Transverse colon (tissue), 4 donors: ENCODE results near the gene CD1E. TPM values are rescaled to one million over a fixed set of nuclear protein-coding genes. Genes with fewer than 3 reads are reported as not detected.

Experiments
- DNase-seq: peaks from one replicate; pipeline ENCODE4 v3.0.0-alpha.2; 2019
- H3K27ac ChIP-seq, 4 donors: fragments of 200-600 bp; sonication (generic); 2 replicates each; pipeline ENCODE4 v1.5.1; 2016 to 2018; ENCODE audit warnings: inconsistent platforms in 4 of 4
- H3K27me3 ChIP-seq: fragments of 200-600 bp; sonication (generic); 2 replicates; pipeline ENCODE4 v1.5.1; 2017; ENCODE audit warnings: inconsistent platforms
- H3K36me3 ChIP-seq, 4 donors: fragments of 200-600 bp; sonication (generic); 2 replicates each; pipeline ENCODE4 v1.5.1; 2017 to 2019; ENCODE audit warnings: inconsistent platforms in 4 of 4
- H3K4me1 ChIP-seq, 4 donors: fragments of 200-600 bp; sonication (generic); 2 replicates each; pipeline ENCODE4 v1.5.1; 2017 to 2020; ENCODE audit warnings: inconsistent platforms in 4 of 4
- H3K4me3 ChIP-seq, 4 donors: fragments of 200-600 bp; sonication (generic); 1 replicate in 1 of 4; 2 replicates in 3 of 4; pipeline versions ENCODE4 v1.5.1 to v1.6.1; 2017 to 2019; ENCODE audit warnings: inconsistent platforms in 4 of 4
- H3K9me3 ChIP-seq, 2 donors: fragments of 200-600 bp; sonication (generic); 2 replicates each; pipeline ENCODE4 v1.5.1; 2017 to 2019; ENCODE audit warnings: inconsistent platforms in 2 of 2
- CTCF ChIP-seq, 5 experiments: fragments of 200-600 bp in 3 of 5; fragments of 450-650 bp in 2 of 5; sonication (generic) in 3 of 5; IDR thresholded peaks; 1 replicate in 2 of 5; 2 replicates in 3 of 5; pipeline ENCODE4 v1.5.1; 2016 to 2017; ENCODE audit warnings: antibody characterized with exemption in 5 of 5, inconsistent platforms in 3 of 5, mild to moderate bottlenecking in 2 of 5, moderate library complexity in 1 of 5
- EP300 ChIP-seq: sonication (generic); formaldehyde crosslinking; IDR thresholded peaks from one replicate; pipeline ENCODE4 v1.6.1; 2017; ENCODE audit warnings: antibody characterized with exemption, low read depth
- POLR2A ChIP-seq: fragments of 450-650 bp; IDR thresholded peaks from one replicate; pipeline ENCODE4 v1.6.1; 2016; ENCODE audit warnings: antibody characterized with exemption, mild to moderate bottlenecking, moderate library complexity
- POLR2AphosphoS5 ChIP-seq, 3 donors: sonication (generic); formaldehyde crosslinking; IDR thresholded peaks; one replicate each; pipeline ENCODE4 v1.6.1; 2016; ENCODE audit warnings: antibody characterized with exemption in 3 of 3
- WGBS, 2 donors: methylation state at CpG; one replicate each; pipeline ENCODE4 v1.1.5; 2018; ENCODE audit warnings: low coverage in 1 of 2; 5-methylcytosine and 5-hydroxymethylcytosine counted together
- in situ Hi-C, 4 donors: fragments of 200-750 bp; cut with MboI; loops; one replicate each; pipeline versions ENCODE4 v1.15.0 to v1.15.1; 2017; ENCODE audit warnings: low sequenced_read_pairs in 3 of 4, low pct_ligation_motif_present in 1 of 4, low pct_unique_long_range_greater_than_20kb in 1 of 4
- intact Hi-C: fragments of 100-400 bp; cut with DNase I; formaldehyde crosslinking; loops from one replicate; pipeline ENCODE4 v1.15.1; 2023; ENCODE audit warnings: low total_unique reads
- total RNA-seq, 4 donors: library from RNA; depleted of rRNA; stranded (reverse); fragments of >200 nt; gene quantifications; one replicate each; pipeline ENCODE4 v1.1.0, GENCODE V29; 2016

The CD1E gene
- total RNA-seq, 4 donors from 2014 or later, result not detected

GRCh38 chr1:158354255-158354654, 561 bp downstream of the CD1E start:
- Histone ChIP-seq H3K9me3 (no peaks in the 10 kb centered on the region), H3K4me3 (no peak overlapping the region), H3K27ac (no peak overlapping the region), H3K36me3 (no peaks in the 10 kb centered on the region), H3K27me3 (no peaks in the 10 kb centered on the region), H3K4me1 (no peaks in the 10 kb centered on the region)
- intact Hi-C loops (no loop called here), in situ Hi-C loops (no loop called here)
- DNase-seq, result no peak
- TF ChIP-seq CTCF (IDR thresholded peaks at IDR 0.05) (no peak), POLR2AphosphoS5 (IDR thresholded peaks at IDR 0.05) (no peak), EP300 (no peak), POLR2A (no peak)
- WGBS, 2 donors, result 80% methylated on average over 2 of the region's 2 CpGs; no CpG with 5 or more reads in 1 of the 2 donors

GRCh38 chr1:158355773-158356285, 2.1 kb downstream of the CD1E start:
- Histone ChIP-seq H3K4me1 (no peaks in the 10 kb centered on the region), H3K9me3 (no peaks in the 10 kb centered on the region), H3K27ac (no peak overlapping the region), H3K27me3 (no peaks in the 10 kb centered on the region), H3K4me3 (no peak overlapping the region), H3K36me3 (no peaks in the 10 kb centered on the region)
- DNase-seq, result no peak
- WGBS, 2 donors, result 83% methylated on average over 10 of the region's 10 CpGs; no CpG with 5 or more reads in 1 of the 2 donors
- intact Hi-C loops (no loop called here), in situ Hi-C loops (no loop called here)
- TF ChIP-seq POLR2AphosphoS5 (IDR thresholded peaks at IDR 0.05), result no peak
- no peak for TF ChIP-seq CTCF (IDR thresholded peaks at IDR 0.05)
- no peak for TF ChIP-seq POLR2A
- TF ChIP-seq EP300, result no peak

- no peaks in the 10 kb centered on the region for H3K27me3 ChIP-seq
- H3K27ac ChIP-seq, result no peak overlapping the region
- intact Hi-C loops (no loop called here), in situ Hi-C loops (no loop called here)
- no peaks in the 10 kb centered on the region for H3K4me1 ChIP-seq
- no peaks in the 10 kb centered on the region for H3K9me3 ChIP-seq
- TF ChIP-seq POLR2A (no peak), EP300 (no peak), POLR2AphosphoS5 (IDR thresholded peaks at IDR 0.05) (no peak), CTCF (IDR thresholded peaks at IDR 0.05) (no peak)
- 62 to 69% methylated on average over 3 of the region's 3 CpGs for WGBS, 2 donors
- DNase-seq, result no peak
- no peak overlapping the region for H3K4me3 ChIP-seq
- no peaks in the 10 kb centered on the region for H3K36me3 ChIP-seq
Observed at GRCh38 chr1:158356616-158357015, 2.9 kb downstream of the CD1E start.

GRCh38 chr1:158357441-158357840, 3.7 kb downstream of the CD1E start:
- no peaks in the 10 kb centered on the region for H3K4me1 ChIP-seq
- intact Hi-C loops, result no loop called here
- H3K27me3 ChIP-seq, result no peaks in the 10 kb centered on the region
- H3K9me3 ChIP-seq, result no peaks in the 10 kb centered on the region
- in situ Hi-C loops, result no loop called here
- H3K4me3 ChIP-seq, result no peak overlapping the region
- DNase-seq, result no peak
- WGBS, 2 donors, result 92 to 94% methylated on average over 1 of the region's 1 CpG
- H3K36me3 ChIP-seq, result no peaks in the 10 kb centered on the region
- TF ChIP-seq POLR2AphosphoS5 (IDR thresholded peaks at IDR 0.05), result no peak
- TF ChIP-seq CTCF (IDR thresholded peaks at IDR 0.05), result no peak
- TF ChIP-seq EP300, result no peak
- no peak for TF ChIP-seq POLR2A
- no peak overlapping the region for H3K27ac ChIP-seq
